Neural progenitor cell (in vitro differentiated cells): ENCODE measurements around the gene DLGAP4.

ENCODE experiments used
- CTCF ChIP-seq: fragments of 200-600 bp; sonication (generic); IDR thresholded peaks from 2 replicates; pipeline ENCODE4 v1.5.1; 2017; ENCODE audit warnings: antibody characterized with exemption, mild to moderate bottlenecking
- EZH2 ChIP-seq: fragments of 200-600 bp; sonication (generic); IDR thresholded peaks from 2 replicates; pipeline ENCODE4 v1.6.1; 2017; ENCODE audit warnings: antibody characterized with exemption, mild to moderate bottlenecking, moderate library complexity
- EZH2phosphoT487 ChIP-seq: fragments of 200-600 bp; sonication (generic); IDR thresholded peaks from 2 replicates; pipeline ENCODE4 v1.6.1; 2017; ENCODE audit warnings: antibody characterized with exemption

GRCh38 chr20:36483209-36483918 is 177.2 kb downstream of the DLGAP4 start:
- TF ChIP-seq CTCF = no peak
- TF ChIP-seq EZH2 = no peak
- TF ChIP-seq EZH2phosphoT487 = no peak
